HG03139 (cell line): ENCODE results near the gene RHOT1.
A peak's percentile ranks its signal among the peaks of the same experiment; 100 is the strongest.
"Not testable (repeated sequence)": the region's sequence is repeated elsewhere in the genome, so short reads cannot be mapped to it uniquely, and the experiment has no call there.

ENCODE experiments used
- ATAC-seq: cut with Tn5 transposase; IDR thresholded peaks from one replicate; pipeline ENCODE4 v1.9.1; 2021; ENCODE audit not compliant: unreplicated experiment

RHOT1 gene

GRCh38 chr17:32142038-32142856 is at the start of gene RHOT1:
RHOT1 (plus strand) TSS chr17:32142502; CDS start chr17:32142693, 191 bp downstream.
- peak; percentile 64 for ATAC-seq

DNA sequence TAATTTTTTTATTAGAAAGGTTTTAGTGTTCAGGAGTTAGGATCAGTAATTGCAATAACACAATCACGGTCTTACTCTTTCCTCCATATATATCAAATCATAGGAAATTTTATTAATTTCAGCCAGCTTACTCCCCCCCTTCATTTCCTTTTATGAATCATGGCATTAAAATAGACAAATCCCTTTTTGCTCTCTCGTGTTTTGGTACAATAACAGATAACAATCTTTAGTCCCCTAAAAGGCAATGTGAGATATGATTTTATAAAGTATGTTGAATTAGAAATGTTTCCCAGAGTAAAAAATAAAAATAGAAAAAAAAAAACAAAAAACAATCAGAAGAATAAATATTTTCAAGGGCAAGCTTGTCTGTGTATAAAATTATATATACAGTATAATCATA is 42.6 kb upstream of the RHOT1 start:
- ATAC-seq = no peak

DNA sequence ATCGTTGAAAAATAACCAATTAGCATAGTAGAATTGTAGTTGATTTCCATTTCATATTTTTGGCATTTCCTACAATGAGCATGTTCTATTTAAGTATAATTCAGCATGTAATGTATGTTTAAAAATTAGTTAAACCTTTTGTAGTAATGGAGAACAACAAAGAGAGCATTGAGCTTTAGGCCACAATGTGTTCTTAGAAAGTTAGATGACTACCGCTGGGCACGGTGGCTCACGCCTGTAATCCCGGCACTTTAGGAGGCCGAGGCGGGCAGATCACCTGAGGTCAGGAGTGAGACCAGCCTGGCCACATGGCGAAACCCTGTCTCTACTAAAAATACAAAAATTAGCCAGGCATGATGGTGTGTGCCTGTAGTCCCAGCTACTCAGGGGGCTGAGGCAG is 42.0 kb upstream of the RHOT1 start:
- not testable (repeated sequence) for ATAC-seq

DNA sequence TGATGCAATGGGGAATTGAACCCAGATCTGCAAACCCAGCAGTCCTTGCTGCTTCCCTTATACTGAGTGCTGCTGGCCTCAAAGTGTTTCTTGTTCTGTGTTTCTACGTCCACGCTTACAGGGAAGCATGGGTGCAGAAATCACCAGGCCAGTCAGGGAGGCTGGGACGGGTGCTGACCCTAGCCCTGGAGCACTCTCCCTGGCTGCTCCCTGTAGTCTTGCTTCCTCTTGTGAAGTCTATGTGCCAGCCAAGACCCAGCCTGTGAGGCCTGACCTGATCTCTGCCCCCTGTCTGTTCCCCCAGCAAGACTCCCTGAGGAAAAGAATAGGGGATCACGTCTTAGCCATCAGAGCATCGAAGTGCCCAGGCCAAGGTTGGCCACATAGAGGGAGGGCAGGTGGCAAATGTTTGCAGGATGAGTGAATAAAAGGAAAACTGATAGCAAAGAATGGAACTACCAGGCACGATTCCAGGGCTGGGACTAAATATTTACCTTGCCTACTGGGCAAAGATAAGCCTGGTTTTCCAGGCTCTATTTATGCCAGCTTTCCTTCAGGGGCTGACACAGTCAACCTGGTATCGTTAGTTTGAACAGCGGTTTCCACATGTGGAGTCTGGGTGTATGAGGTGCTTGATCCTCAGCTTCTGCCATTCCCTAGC is 41.2 kb upstream of the RHOT1 start:
- ATAC-seq = no peak

DNA sequence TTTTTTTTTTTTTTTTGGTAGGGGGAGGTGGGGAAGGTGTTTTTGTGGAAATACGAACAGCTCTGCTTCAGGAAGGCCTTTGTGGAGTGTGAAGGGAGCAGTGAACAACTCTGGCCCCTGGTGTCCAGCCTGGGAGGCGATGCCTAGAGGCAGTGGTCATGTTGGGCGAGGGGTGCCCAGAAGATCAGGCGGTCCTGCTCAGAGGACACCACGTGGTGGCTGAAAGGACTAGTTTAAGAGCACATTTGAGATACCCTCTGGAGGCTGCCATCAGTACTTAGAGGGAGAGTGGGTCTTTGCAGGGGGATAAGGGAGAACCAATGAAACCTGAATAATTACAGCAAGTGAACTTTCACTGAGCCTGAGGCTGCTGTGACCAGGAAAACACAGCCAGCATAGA is 40.1 kb upstream of the RHOT1 start:
- no peak for ATAC-seq

DNA sequence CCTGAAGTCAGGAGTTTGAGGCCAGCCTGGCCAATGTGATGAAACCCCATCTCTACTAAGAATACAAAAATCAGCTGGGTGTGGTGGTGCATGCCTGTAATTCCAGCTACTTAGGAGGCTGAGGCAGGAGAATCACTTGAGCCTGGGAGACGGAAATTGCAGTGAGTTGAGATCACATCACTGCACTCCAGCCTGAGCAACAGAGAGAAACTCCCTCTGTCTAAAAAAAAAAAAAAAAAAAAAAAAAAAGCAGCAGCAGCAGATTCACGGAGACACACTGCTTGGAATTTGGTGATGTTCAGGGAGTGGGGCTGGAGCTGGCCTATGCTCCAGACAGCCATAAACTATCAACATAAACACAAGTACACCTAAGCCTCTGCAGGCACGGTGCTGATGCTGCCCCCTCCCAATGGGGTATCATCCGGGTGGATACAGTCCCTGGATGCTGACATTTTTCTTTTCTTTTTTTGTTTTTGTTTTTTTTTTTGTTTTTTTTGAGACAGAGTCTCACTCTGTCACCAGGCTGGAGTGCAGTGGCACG is 39.6 kb upstream of the RHOT1 start:
- ATAC-seq = no peak

DNA sequence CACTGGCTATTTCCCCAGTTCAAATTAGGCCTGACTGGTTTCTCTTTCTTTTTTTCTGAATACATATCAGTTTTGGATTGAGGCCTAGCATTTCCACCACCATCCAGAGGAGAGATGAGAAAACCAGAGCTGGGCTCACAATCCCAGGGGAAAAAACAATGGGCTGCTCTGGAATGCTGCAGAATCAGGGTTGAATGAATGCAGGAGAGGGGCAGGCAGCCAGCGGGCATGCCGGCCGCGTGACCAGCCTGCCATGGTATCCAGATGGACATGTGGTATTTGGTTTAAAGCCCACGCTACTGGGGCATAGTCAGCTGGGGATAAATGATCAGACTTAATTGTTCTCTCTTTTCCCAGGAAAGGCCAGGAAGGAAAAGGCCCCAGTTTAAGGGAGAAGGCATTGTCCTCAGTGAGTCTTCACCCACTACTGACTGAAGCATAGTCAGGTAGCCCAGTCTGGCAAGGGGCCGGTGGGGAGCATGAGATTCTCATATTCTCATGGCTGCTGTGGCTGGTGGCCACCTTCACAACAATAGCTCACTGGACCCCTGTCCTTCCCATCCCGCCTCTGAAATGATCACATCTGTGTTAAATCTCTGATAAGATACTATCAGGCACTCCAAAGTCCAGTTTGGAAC is 38.7 kb upstream of the RHOT1 start:
- no peak for ATAC-seq

GRCh38 chr17:32104158-32104557 is 38.1 kb upstream of the RHOT1 start:
- no peak for ATAC-seq

- ATAC-seq = not testable (repeated sequence)
These were observed 35.8 kb upstream of the RHOT1 start for GRCh38 chr17:32106471-32106981.

DNA sequence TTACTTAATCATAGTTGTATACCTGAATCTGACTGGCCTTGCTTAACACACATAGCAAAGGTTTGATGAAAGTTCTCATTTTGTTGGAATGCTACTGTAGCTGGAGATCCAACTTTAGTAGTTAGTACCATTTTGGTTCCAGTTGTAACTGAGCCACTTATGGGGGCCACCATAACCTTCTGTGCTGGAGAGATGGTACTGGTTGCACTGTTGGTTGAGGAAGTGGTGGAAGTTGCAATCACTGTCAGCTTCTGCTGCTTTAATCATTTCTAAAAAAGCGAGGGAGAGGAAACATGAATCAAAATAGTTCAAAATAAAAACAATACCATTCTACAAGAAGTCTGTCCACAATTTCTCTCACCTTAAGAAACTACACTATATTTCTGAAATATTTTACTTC is 35.1 kb upstream of the RHOT1 start:
- ATAC-seq = not testable (repeated sequence)

- ATAC-seq = no peak
These were observed 31.7 kb upstream of the RHOT1 start for GRCh38 chr17:32110596-32110995.

GRCh38 chr17:32111141-32111771 is 31.0 kb upstream of the RHOT1 start:
- no peak for ATAC-seq

GRCh38 chr17:32112416-32112815 is 29.9 kb upstream of the RHOT1 start:
- ATAC-seq = no peak

DNA sequence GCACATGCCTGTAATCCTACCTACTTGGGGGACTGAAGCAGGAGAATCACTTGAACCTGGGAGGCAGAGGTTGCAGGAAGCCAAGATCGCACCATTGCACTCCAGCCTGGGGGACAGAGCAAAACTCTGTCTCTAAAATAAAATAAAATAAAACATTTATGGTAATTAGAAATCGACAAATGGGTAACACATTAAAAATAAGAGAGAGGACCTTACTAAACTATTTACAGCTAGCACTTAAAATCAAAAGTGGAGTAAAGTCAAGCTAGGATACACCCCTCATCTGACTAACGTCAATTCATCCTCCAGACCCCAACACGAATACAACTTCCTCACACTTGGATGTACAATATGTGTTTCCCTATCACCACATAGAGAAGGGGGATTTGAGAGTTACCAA is 27.8 kb upstream of the RHOT1 start:
- ATAC-seq = no peak

DNA sequence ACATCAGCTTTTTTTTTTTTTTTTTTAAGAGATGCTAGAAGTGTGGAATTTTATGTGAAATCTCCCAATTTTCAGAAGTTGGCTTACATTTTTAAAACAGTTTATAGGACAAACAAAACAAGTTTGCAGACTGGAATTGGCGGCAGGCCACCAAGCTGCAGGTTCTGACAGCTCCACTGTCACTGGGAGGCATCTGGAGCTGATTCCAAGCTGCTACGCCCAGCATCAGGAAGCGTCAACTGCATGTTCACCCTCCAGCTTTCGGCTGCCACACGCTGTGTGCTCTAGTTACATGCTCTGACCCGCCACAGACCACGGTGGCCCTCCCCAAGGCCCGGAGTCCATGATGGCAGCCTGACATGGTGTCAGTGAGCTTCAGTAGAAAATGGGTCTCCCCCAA is 26.8 kb upstream of the RHOT1 start:
- not testable (repeated sequence) for ATAC-seq

DNA sequence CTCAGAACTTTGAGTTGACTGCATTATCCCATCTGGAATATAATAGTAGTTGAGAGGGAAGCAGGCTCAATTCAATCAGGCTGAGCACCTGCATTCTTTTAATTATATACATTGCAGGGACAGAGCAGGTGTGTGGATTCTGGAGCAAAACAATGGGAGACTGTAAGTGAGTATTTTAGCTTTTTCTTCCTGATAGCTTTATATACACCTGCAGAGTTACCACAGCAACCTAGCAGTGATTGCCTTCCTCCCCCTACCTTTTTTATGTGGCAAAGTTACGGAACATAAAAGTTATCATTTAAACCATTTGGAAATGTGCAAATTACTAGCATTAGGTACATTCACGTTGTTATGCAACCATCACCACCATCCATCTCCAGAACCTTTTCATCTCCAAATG is 25.4 kb upstream of the RHOT1 start:
- no peak for ATAC-seq

- ATAC-seq = no peak
These were observed 24.9 kb upstream of the RHOT1 start for GRCh38 chr17:32117399-32117798.

DNA sequence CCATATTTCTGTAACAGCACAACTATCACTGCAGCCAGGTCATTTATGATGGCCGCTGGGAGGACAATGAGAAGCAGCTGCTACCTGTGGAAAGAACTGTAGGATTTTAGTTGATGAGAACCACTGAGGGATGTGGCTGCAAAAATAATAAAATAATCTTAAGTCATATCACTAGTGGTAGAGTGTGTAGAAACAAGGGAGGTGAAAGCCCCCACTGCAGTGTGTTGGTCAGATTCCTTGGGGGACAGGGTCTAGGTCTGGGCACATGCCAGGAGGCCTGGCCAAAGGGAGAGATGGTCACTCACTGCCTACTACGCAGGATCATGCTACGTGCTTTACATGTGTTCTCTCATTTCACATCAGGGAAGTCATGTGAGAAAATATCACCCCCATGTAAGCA is 24.2 kb upstream of the RHOT1 start:
- ATAC-seq = not testable (repeated sequence)

DNA sequence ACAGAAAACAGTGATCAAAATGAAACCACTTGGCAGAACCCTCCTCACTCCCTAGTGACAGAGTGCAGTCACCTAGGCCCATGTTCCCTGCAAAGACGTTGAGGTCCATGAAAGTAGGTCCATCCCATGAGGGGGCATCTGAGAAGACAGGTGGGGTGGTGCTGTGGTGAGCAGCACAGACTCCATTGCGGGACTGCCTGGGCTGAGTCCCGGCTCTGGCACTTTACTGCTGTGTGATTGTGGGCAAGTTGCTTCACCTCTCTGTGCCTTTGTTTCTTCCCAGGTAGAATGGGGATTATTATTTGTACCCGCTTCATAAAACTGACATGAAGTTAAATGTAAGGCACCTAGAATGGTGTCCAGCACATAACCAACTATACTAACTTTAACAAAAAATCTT is 23.5 kb upstream of the RHOT1 start:
- ATAC-seq = no peak

- ATAC-seq = no peak
These were observed 22.2 kb upstream of the RHOT1 start for GRCh38 chr17:32120141-32120540.

DNA sequence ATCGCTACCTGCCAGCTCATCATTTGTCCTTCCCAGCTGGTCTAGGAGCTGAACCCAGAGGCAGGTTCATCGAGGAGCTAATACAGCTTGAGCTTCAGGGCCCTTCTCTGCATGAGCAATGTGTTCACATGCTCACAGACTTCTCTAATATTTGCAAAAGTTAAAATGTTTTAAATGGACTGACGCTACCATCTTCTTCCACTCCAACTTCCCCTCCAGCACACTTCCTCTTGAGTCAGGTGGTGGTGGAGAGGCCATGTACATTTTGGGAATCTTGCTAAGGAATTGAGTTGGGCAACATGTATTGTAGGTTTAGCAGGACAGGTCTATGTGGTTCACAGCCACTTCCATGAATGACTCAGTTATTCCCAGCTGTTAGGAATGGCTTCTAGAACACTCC is 21.6 kb upstream of the RHOT1 start:
- ATAC-seq = no peak
